ENCODE results near the gene HIC1.
A peak's percentile ranks its signal among the peaks of the same experiment; 100 is the strongest.

HIC1 gene

GRCh38 chr17:2085648-2085949 is 30.7 kb downstream of the HIC1 start:
- H3K36me3 ChIP-seq (ENCODE audit: control insufficient read depth in 4 of 4, insufficient read depth in 4 of 4, low read length in 3 of 4): peaks cover 0 to 24% (median 13%) of the 10 kb centered on the region in 4 experiments
- H3K4me3 ChIP-seq (ENCODE audit: control insufficient read depth in 1 of 7, extremely low read depth in 1 of 7, insufficient read depth in 4 of 7, low read depth in 2 of 7, low read length in 6 of 7): no peak overlapping the region
- WGBS (ENCODE audit: insufficient coverage): 51% methylated on average over 2 of the region's 5 CpGs
- H3K4me1 ChIP-seq (ENCODE audit: control extremely low read depth in 1 of 4, control insufficient read depth in 4 of 4, insufficient read depth in 4 of 4, low read length in 3 of 4): peaks cover 29 to 78% (median 66%) of the 10 kb centered on the region in 4 experiments
- H3K27me3 ChIP-seq (replicated peaks in 2 of 5; ENCODE audit: control insufficient read depth in 4 of 5, insufficient read depth in 5 of 5, low read length in 4 of 5): peaks cover 0 to 1% (median 0%) of the 10 kb centered on the region in 5 experiments
- POLR2A ChIA-PET: no interaction called here
- H3K9me3 ChIP-seq (ENCODE audit: control extremely low read depth in 1 of 5, control insufficient read depth in 4 of 5, insufficient read depth in 2 of 5, low read depth in 1 of 5, low read length in 4 of 5): no peaks in the 10 kb centered on the region
- CTCF ChIA-PET: interaction anchor here (1.2 to 3.3 kb wide), 8 partner anchors 10 to 52 kb away, joined by 3 to 12 read pairs (median 8); no protein-coding TSS in a partner anchor
- no peak overlapping the region for H3K27ac ChIP-seq (ENCODE audit: insufficient read depth in 1 of 2, low read depth in 1 of 2, low read length in 2 of 2, poor library complexity in 1 of 2, severe bottlenecking in 2 of 2)
- DNase-seq: no peak

- CTCF ChIA-PET: interaction anchor here (0.8 to 3.3 kb wide), 13 partner anchors 9 to 128 kb away, joined by 3 to 12 read pairs (median 5); partner anchors contain the start of gene HIC1
- POLR2A ChIA-PET: no interaction called here
- Histone ChIP-seq H3K27ac (ENCODE audit: insufficient read depth in 1 of 2, low read depth in 1 of 2, low read length in 2 of 2, poor library complexity in 1 of 2, severe bottlenecking in 2 of 2) (no peak overlapping the region), H3K27me3 (replicated peaks in 2 of 5; ENCODE audit: control insufficient read depth in 4 of 5, insufficient read depth in 5 of 5, low read length in 4 of 5) (peaks cover 0 to 1% (median 0%) of the 10 kb centered on the region in 5 experiments), H3K4me1 (ENCODE audit: control extremely low read depth in 1 of 4, control insufficient read depth in 4 of 4, insufficient read depth in 4 of 4, low read length in 3 of 4) (peaks cover 33 to 85% (median 68%) of the 10 kb centered on the region in 4 experiments), H3K4me3 (ENCODE audit: control insufficient read depth in 1 of 7, extremely low read depth in 1 of 7, insufficient read depth in 4 of 7, low read depth in 2 of 7, low read length in 6 of 7) (no peak overlapping the region), H3K36me3 (ENCODE audit: control insufficient read depth in 4 of 4, insufficient read depth in 4 of 4, low read length in 3 of 4) (peaks cover 0 to 18% (median 10%) of the 10 kb centered on the region in 4 experiments), H3K9me3 (ENCODE audit: control extremely low read depth in 1 of 5, control insufficient read depth in 4 of 5, insufficient read depth in 2 of 5, low read depth in 1 of 5, low read length in 4 of 5) (no peaks in the 10 kb centered on the region)
- DNase-seq: peak in 1 of 3 donors; percentile 21
- 68% methylated on average over 3 of the region's 3 CpGs for WGBS (ENCODE audit: insufficient coverage)
These were observed 31.4 kb downstream of the HIC1 start for GRCh38 chr17:2086306-2086705.

GRCh38 chr17:2087597-2088211 is 32.8 kb downstream of the HIC1 start:
- H3K4me3 ChIP-seq (ENCODE audit: control insufficient read depth in 1 of 7, extremely low read depth in 1 of 7, insufficient read depth in 4 of 7, low read depth in 2 of 7, low read length in 6 of 7): peak overlapping the region in 4 of 7 experiments; percentile 3 to 74 (median 20)
- no peak overlapping the region for H3K27ac ChIP-seq (ENCODE audit: insufficient read depth in 1 of 2, low read depth in 1 of 2, low read length in 2 of 2, poor library complexity in 1 of 2, severe bottlenecking in 2 of 2)
- peaks cover 0 to 10% (median 2%) of the 10 kb centered on the region in 4 experiments for H3K36me3 ChIP-seq (ENCODE audit: control insufficient read depth in 4 of 4, insufficient read depth in 4 of 4, low read length in 3 of 4)
- no peaks in the 10 kb centered on the region for H3K9me3 ChIP-seq (ENCODE audit: control extremely low read depth in 1 of 5, control insufficient read depth in 4 of 5, insufficient read depth in 2 of 5, low read depth in 1 of 5, low read length in 4 of 5)
- ChIA-PET POLR2A (interaction anchor here (0.5 to 1.4 kb wide), 3 partner anchors 31 to 101 kb away, joined by 3 to 6 read pairs (median 5); no protein-coding TSS in a partner anchor), CTCF (interaction anchor here (0.7 to 5.0 kb wide), 12 partner anchors 8 to 157 kb away, joined by 3 to 42 read pairs (median 7); no protein-coding TSS in a partner anchor)
- peaks cover 0 to 1% (median 0%) of the 10 kb centered on the region in 5 experiments for H3K27me3 ChIP-seq (replicated peaks in 2 of 5; ENCODE audit: control insufficient read depth in 4 of 5, insufficient read depth in 5 of 5, low read length in 4 of 5)
- DNase-seq: peak; percentile 90 to 98 (median 97)
- H3K4me1 ChIP-seq (ENCODE audit: control extremely low read depth in 1 of 4, control insufficient read depth in 4 of 4, insufficient read depth in 4 of 4, low read length in 3 of 4): peaks cover 35 to 86% (median 69%) of the 10 kb centered on the region in 4 experiments
- WGBS (ENCODE audit: insufficient coverage): 22% methylated on average over 8 of the region's 10 CpGs

- POLR2A ChIA-PET: no interaction called here
- H3K36me3 ChIP-seq (ENCODE audit: control insufficient read depth in 4 of 4, insufficient read depth in 4 of 4, low read length in 3 of 4): peaks cover 0 to 10% (median 0%) of the 10 kb centered on the region in 4 experiments
- H3K9me3 ChIP-seq (ENCODE audit: control extremely low read depth in 1 of 5, control insufficient read depth in 4 of 5, insufficient read depth in 2 of 5, low read depth in 1 of 5, low read length in 4 of 5): no peaks in the 10 kb centered on the region
- H3K4me3 ChIP-seq (ENCODE audit: control insufficient read depth in 1 of 7, extremely low read depth in 1 of 7, insufficient read depth in 4 of 7, low read depth in 2 of 7, low read length in 6 of 7): peak overlapping the region in 4 of 7 experiments; percentile 46 to 81 (median 70)
- peaks cover 35 to 74% (median 59%) of the 10 kb centered on the region in 4 experiments for H3K4me1 ChIP-seq (ENCODE audit: control extremely low read depth in 1 of 4, control insufficient read depth in 4 of 4, insufficient read depth in 4 of 4, low read length in 3 of 4)
- DNase-seq: no peak
- CTCF ChIA-PET: interaction anchor here (0.6 to 5.0 kb wide), 14 partner anchors 12 to 156 kb away, joined by 3 to 42 read pairs (median 3); partner anchors contain the start of gene HIC1
- H3K27me3 ChIP-seq (replicated peaks in 2 of 5; ENCODE audit: control insufficient read depth in 4 of 5, insufficient read depth in 5 of 5, low read length in 4 of 5): peaks cover 0 to 1% (median 0%) of the 10 kb centered on the region in 5 experiments
- peak overlapping the region; percentile 35 to 71 for H3K27ac ChIP-seq (ENCODE audit: insufficient read depth in 1 of 2, low read depth in 1 of 2, low read length in 2 of 2, poor library complexity in 1 of 2, severe bottlenecking in 2 of 2)
- WGBS (ENCODE audit: insufficient coverage): 57% methylated on average over 6 of the region's 8 CpGs
These were observed 34.1 kb downstream of the HIC1 start for GRCh38 chr17:2089021-2089422.

GRCh38 chr17:2090210-2090641 is 35.3 kb downstream of the HIC1 start:
- peak overlapping the region in 1 of 7 experiments; percentile 81 for H3K4me3 ChIP-seq (ENCODE audit: control insufficient read depth in 1 of 7, extremely low read depth in 1 of 7, insufficient read depth in 4 of 7, low read depth in 2 of 7, low read length in 6 of 7)
- DNase-seq: peak in 1 of 3 donors; percentile 40
- whole genome bisulfite sequencing (ENCODE audit: insufficient coverage): 68% methylated on average over 8 of the region's 9 CpGs
- CTCF ChIA-PET: interaction anchor here (0.8 to 5.0 kb wide), 13 partner anchors 11 to 155 kb away, joined by 3 to 42 read pairs (median 4); partner anchors contain the start of gene HIC1
- H3K36me3 ChIP-seq (ENCODE audit: control insufficient read depth in 4 of 4, insufficient read depth in 4 of 4, low read length in 3 of 4): peaks cover 0 to 9% (median 0%) of the 10 kb centered on the region in 4 experiments
- POLR2A ChIA-PET: no interaction called here
- H3K27me3 ChIP-seq (replicated peaks in 2 of 5; ENCODE audit: control insufficient read depth in 4 of 5, insufficient read depth in 5 of 5, low read length in 4 of 5): peaks cover 0 to 1% (median 0%) of the 10 kb centered on the region in 5 experiments
- peaks cover 35 to 62% (median 51%) of the 10 kb centered on the region in 4 experiments for H3K4me1 ChIP-seq (ENCODE audit: control extremely low read depth in 1 of 4, control insufficient read depth in 4 of 4, insufficient read depth in 4 of 4, low read length in 3 of 4)
- no peaks in the 10 kb centered on the region for H3K9me3 ChIP-seq (ENCODE audit: control extremely low read depth in 1 of 5, control insufficient read depth in 4 of 5, insufficient read depth in 2 of 5, low read depth in 1 of 5, low read length in 4 of 5)
- peak overlapping the region in 1 of 2 experiments; percentile 35 for H3K27ac ChIP-seq (ENCODE audit: insufficient read depth in 1 of 2, low read depth in 1 of 2, low read length in 2 of 2, poor library complexity in 1 of 2, severe bottlenecking in 2 of 2)

GRCh38 chr17:2090804-2091534 is 36.1 kb downstream of the HIC1 start:
- H3K4me3 ChIP-seq (ENCODE audit: control insufficient read depth in 1 of 7, extremely low read depth in 1 of 7, insufficient read depth in 4 of 7, low read depth in 2 of 7, low read length in 6 of 7): no peak overlapping the region
- H3K36me3 ChIP-seq (ENCODE audit: control insufficient read depth in 4 of 4, insufficient read depth in 4 of 4, low read length in 3 of 4): peaks cover 0 to 5% (median 0%) of the 10 kb centered on the region in 4 experiments
- peaks cover 0 to 1% (median 0%) of the 10 kb centered on the region in 5 experiments for H3K27me3 ChIP-seq (replicated peaks in 2 of 5; ENCODE audit: control insufficient read depth in 4 of 5, insufficient read depth in 5 of 5, low read length in 4 of 5)
- H3K4me1 ChIP-seq (ENCODE audit: control extremely low read depth in 1 of 4, control insufficient read depth in 4 of 4, insufficient read depth in 4 of 4, low read length in 3 of 4): peaks cover 34 to 55% (median 47%) of the 10 kb centered on the region in 4 experiments
- DNase-seq: no peak
- no peaks in the 10 kb centered on the region for H3K9me3 ChIP-seq (ENCODE audit: control extremely low read depth in 1 of 5, control insufficient read depth in 4 of 5, insufficient read depth in 2 of 5, low read depth in 1 of 5, low read length in 4 of 5)
- WGBS (ENCODE audit: insufficient coverage): 82% methylated on average over 1 of the region's 2 CpGs
- ChIA-PET CTCF (interaction anchor here (1.0 to 5.0 kb wide), 10 partner anchors 11 to 154 kb away, joined by 3 to 42 read pairs (median 4); partner anchors contain the start of gene HIC1), POLR2A (no interaction called here)
- H3K27ac ChIP-seq (ENCODE audit: insufficient read depth in 1 of 2, low read depth in 1 of 2, low read length in 2 of 2, poor library complexity in 1 of 2, severe bottlenecking in 2 of 2): no peak overlapping the region
